Measurements from ENCODE around the gene SAXO1.
"Not testable (repeated sequence)": the region's sequence is repeated elsewhere in the genome, so short reads cannot be mapped to it uniquely, and the experiment has no call there.

DNA sequence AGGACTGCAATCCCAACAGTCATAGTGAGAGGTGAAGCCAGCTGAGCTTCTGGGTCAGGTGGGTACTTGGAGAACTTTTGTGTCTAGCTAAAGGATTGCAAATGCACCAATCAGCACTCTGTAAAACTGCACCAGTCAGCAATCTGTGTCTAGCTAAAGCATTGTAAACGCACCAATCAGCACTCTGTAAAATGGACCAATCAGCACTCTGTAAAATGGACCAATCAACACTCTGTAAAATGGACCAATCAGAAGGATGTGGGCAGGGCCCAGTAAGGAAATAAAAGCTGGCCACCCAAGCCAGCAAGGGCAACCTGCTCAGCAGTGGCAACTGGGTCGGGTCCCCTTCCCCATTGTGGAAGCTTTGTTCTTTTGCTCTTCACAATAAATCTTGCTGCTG, 11.4 kb downstream of the SAXO1 start:
- TF ChIP-seq, protein P1, sequence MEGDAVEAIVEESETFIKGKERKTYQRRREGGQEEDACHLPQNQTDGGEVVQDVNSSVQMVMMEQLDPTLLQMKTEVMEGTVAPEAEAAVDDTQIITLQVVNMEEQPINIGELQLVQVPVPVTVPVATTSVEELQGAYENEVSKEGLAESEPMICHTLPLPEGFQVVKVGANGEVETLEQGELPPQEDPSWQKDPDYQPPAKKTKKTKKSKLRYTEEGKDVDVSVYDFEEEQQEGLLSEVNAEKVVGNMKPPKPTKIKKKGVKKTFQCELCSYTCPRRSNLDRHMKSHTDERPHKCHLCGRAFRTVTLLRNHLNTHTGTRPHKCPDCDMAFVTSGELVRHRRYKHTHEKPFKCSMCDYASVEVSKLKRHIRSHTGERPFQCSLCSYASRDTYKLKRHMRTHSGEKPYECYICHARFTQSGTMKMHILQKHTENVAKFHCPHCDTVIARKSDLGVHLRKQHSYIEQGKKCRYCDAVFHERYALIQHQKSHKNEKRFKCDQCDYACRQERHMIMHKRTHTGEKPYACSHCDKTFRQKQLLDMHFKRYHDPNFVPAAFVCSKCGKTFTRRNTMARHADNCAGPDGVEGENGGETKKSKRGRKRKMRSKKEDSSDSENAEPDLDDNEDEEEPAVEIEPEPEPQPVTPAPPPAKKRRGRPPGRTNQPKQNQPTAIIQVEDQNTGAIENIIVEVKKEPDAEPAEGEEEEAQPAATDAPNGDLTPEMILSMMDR (IDR thresholded peaks at IDR 0.05 in 4 of 5, conservative IDR thresholded peaks at IDR 0.05 in 1 of 5): not testable (repeated sequence)
- not testable (repeated sequence) for TF ChIP-seq POLR2A (IDR thresholded peaks at IDR 0.05)
